SK-N-SH (cell line): ENCODE data around the gene FJX1. TPM values are rescaled to one million over a fixed set of nuclear protein-coding genes. Genes with fewer than 3 reads are reported as not detected.

ENCODE experiments used
- CTCF ChIA-PET: fragments of 300-600, 350-600 bp; formaldehyde crosslinking; extraction: SDS; loops from one replicate; lab custom pipeline; 2021; lab: Yijun Ruan, JAX
- POLR2A ChIA-PET: fragments of 350-600 bp; sonication (Branson Sonifier 250); formaldehyde crosslinking; extraction: SDS; loops from one replicate; lab custom pipeline; 2020; ENCODE audit warnings: antibody characterized with exemption, inconsistent platforms; lab: Yijun Ruan, JAX
- DNase-seq: peaks from one replicate; pipeline ENCODE4 v3.0.0; 2012
- H2AFZ ChIP-seq: fragments of 200-600 bp; sonication (generic); 2 replicates; pipeline ENCODE4 v1.8.1; 2016; ENCODE audit warnings: antibody characterized with exemption, mild to moderate bottlenecking, low read depth
- H3F3A ChIP-seq: fragments of 200-600 bp; sonication (generic); replicated peaks from 2 replicates; pipeline ENCODE3; 2016; ENCODE audit warnings: antibody characterized with exemption, mild to moderate bottlenecking; ENCODE audit not compliant: insufficient read depth
- H3K27ac ChIP-seq, 2 experiments: fragments of 200-500 bp in 1 of 2; fragments of 200-600 bp in 1 of 2; sonication (Bioruptor generic) in 1 of 2; sonication (generic), shearing (Covaris generic) in 1 of 2; 2 replicates each; pipeline versions ENCODE4 v1.5.1 to v1.6.1; 2014 to 2016; ENCODE audit warnings: low read depth in 2 of 2, inconsistent platforms in 1 of 2, low read length in 1 of 2, mild to moderate bottlenecking in 1 of 2, mixed read lengths in 1 of 2
- H3K27me3 ChIP-seq: fragments of 200-600 bp; sonication (generic), shearing (Covaris generic); 2 replicates; pipeline ENCODE4 v1.6.1; 2016; ENCODE audit warnings: mixed run types; ENCODE audit not compliant: insufficient read depth
- H3K36me3 ChIP-seq, 2 experiments: fragments of 200-500 bp in 1 of 2; fragments of 200-600 bp in 1 of 2; sonication (Bioruptor generic) in 1 of 2; sonication (generic) in 1 of 2; replicated peaks in 1 of 2; 2 replicates each; pipeline versions ENCODE3 to v1.5.1; 2014 to 2016; ENCODE audit warnings: low read length in 1 of 2, mild to moderate bottlenecking in 1 of 2; ENCODE audit not compliant: insufficient read depth in 2 of 2, control insufficient read depth in 1 of 2
- H3K4me1 ChIP-seq, 2 experiments: fragments of 200-500 bp in 1 of 2; fragments of 200-600 bp in 1 of 2; sonication (Bioruptor generic) in 1 of 2; sonication (generic), shearing (Covaris generic) in 1 of 2; 2 replicates each; pipeline versions ENCODE4 v1.5.1 to v1.6.1; 2014 to 2016; ENCODE audit warnings: low read depth in 1 of 2, low read length in 1 of 2, mixed run types in 1 of 2; ENCODE audit not compliant: insufficient read depth in 2 of 2, control insufficient read depth in 1 of 2
- H3K4me2 ChIP-seq: fragments of 200-600 bp; sonication (generic), shearing (Covaris generic); 2 replicates; pipeline ENCODE4 v1.6.1; 2017; ENCODE audit warnings: mixed run types
- H3K4me3 ChIP-seq, 2 experiments: fragments of 200-500 bp in 1 of 2; fragments of 200-600 bp in 1 of 2; sonication (Bioruptor generic) in 1 of 2; sonication (generic), shearing (Covaris generic) in 1 of 2; 2 replicates each; pipeline versions ENCODE4 v1.5.1 to v1.8.1; 2014 to 2016; ENCODE audit warnings: low read depth in 2 of 2, inconsistent platforms in 1 of 2, low read length in 1 of 2, mild to moderate bottlenecking in 1 of 2, mixed read lengths in 1 of 2, moderate library complexity in 1 of 2
- H3K79me2 ChIP-seq: fragments of 200-600 bp; sonication (generic); 2 replicates; pipeline ENCODE4 v1.8.1; 2017; ENCODE audit warnings: mild to moderate bottlenecking; ENCODE audit not compliant: insufficient read depth
- H3K9ac ChIP-seq: fragments of 200-600 bp; sonication (generic); 2 replicates; pipeline ENCODE4 v1.6.1; 2017; ENCODE audit warnings: mixed run types
- H3K9me2 ChIP-seq: fragments of 200-600 bp; sonication (generic); 2 replicates; pipeline ENCODE4 v1.6.1; 2017; ENCODE audit warnings: mixed run types
- H3K9me3 ChIP-seq: fragments of 200-600 bp; sonication (generic); 2 replicates; pipeline ENCODE4 v1.6.1; 2017; ENCODE audit warnings: mixed run types, mild to moderate bottlenecking, moderate library complexity
- H4K20me1 ChIP-seq: fragments of 200-600 bp; sonication (generic); 2 replicates; pipeline ENCODE4 v1.6.1; 2017; ENCODE audit warnings: mild to moderate bottlenecking, mixed run types; ENCODE audit not compliant: insufficient read depth
- ELF1 ChIP-seq: IDR thresholded peaks from 2 replicates; pipeline ENCODE4 v1.4.0; 2012
- FOSL2 ChIP-seq: IDR thresholded peaks from 2 replicates; pipeline ENCODE4 v1.4.0; 2012; ENCODE audit warnings: low read depth, mild to moderate bottlenecking, moderate library complexity, borderline replicate concordance
- FOXJ3 ChIP-seq: sonication (generic); formaldehyde crosslinking; IDR thresholded peaks from 2 replicates; pipeline ENCODE4 v1.5.1; 2020; ENCODE audit warnings: mild to moderate bottlenecking, missing genetic modification reagents
- FOXM1 ChIP-seq: IDR thresholded peaks from 2 replicates; pipeline ENCODE4 v1.4.0; 2012; ENCODE audit warnings: low read depth, mild to moderate bottlenecking
- MEF2A ChIP-seq: IDR thresholded peaks from 2 replicates; pipeline ENCODE4 v1.4.0; 2012; ENCODE audit warnings: low read depth, borderline replicate concordance
- PBX3 ChIP-seq: IDR thresholded peaks from 2 replicates; pipeline ENCODE4; 2012
- RCOR1 ChIP-seq: fragments of 150-350 bp; IDR thresholded peaks from 2 replicates; pipeline ENCODE4 v1.6.1; 2017; ENCODE audit warnings: antibody characterized with exemption, low read length
- SIN3A ChIP-seq: IDR thresholded peaks from 2 replicates; pipeline ENCODE4 v1.6.1; 2012; ENCODE audit warnings: low read depth, mild to moderate bottlenecking, low read length, moderate library complexity, borderline replicate concordance
- SMC3 ChIP-seq: IDR thresholded peaks from 2 replicates; pipeline ENCODE4 v1.6.1; 2012; ENCODE audit warnings: low read depth, low read length, improper control_type of control experiment
- TCF12 ChIP-seq: IDR thresholded peaks from 2 replicates; pipeline ENCODE4 v1.4.0; 2012
- TEAD4 ChIP-seq: IDR thresholded peaks from 2 replicates; pipeline ENCODE4 v1.4.0; 2012; ENCODE audit warnings: mild to moderate bottlenecking, borderline replicate concordance; ENCODE audit not compliant: insufficient read depth
- ZBTB33 ChIP-seq: IDR thresholded peaks from 2 replicates; pipeline ENCODE4 v1.4.0; 2012; ENCODE audit warnings: low read depth, borderline replicate concordance
- WGBS: methylation state at CpG from one replicate; pipeline ENCODE4 v1.1.6; 2017; ENCODE audit warnings: low lambda C conversion rate; 5-methylcytosine and 5-hydroxymethylcytosine counted together
- polyA plus RNA-seq, 3 experiments: library from polyadenylated mRNA; depleted of rRNA; stranded (reverse); fragments of >200 nt; gene quantifications; 2 replicates each; pipeline ENCODE4 v1.2.3, GENCODE V29; 2012
- TF ChIP-seq, protein P1 (sequence below): fragments of 150-350 bp; IDR thresholded peaks from 2 replicates; pipeline ENCODE4 v1.6.1; 2016; ENCODE audit warnings: mild to moderate bottlenecking, low read depth, low read length
- TF ChIP-seq, protein P2 (sequence below): fragments of 150-350 bp; IDR thresholded peaks from 2 replicates; pipeline ENCODE4 v1.6.1; 2017; ENCODE audit warnings: antibody characterized with exemption, low read length, low read depth, borderline replicate concordance
- TF ChIP-seq, protein P3 (sequence below): fragments of 200-600 bp; sonication (generic); IDR thresholded peaks from 2 replicates; pipeline ENCODE4 v1.6.1; 2017; ENCODE audit warnings: antibody characterized with exemption, mild to moderate bottlenecking, moderate library complexity

FJX1 gene
- polyA plus RNA-seq, 1 of the 3 experiments (the other 2 are of a cell fraction): 34.5 TPM

DNA sequence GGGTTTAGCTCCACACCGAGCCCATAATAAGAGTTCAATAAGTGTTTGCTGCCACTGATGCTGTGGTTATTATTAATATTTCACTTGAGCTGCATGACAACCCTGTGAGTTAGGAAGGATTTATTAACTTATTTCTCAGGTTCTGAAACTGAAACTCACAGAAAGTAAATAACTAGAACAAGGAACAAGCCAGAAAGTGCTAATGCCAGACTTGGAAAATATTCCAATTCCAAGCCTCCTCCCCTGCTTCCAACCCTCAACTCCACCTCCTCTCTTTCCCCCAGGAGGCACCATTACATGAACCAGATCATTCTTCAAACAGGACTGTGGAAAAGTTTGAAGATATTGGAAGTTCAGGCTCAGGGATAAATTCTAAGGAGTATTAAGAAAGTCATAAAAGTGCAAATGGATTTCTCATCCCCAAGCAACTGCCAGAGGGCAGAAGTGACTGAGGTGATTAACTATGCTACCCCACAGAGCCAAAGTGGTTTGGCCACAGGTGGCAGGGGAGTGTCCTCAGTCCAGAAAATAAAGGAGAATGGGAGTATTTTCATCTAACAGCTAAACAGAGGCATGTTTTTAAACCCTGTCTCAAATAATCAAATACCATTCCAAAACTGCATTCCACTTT lies 3.2 kb upstream of the FJX1 start:
- H3K9me2 ChIP-seq: no peaks in the 10 kb centered on the region
- no peak overlapping the region for H3K4me2 ChIP-seq
- no peaks in the 10 kb centered on the region for H3K36me3 ChIP-seq
- 69% methylated on average over 1 of the region's 1 CpG for WGBS
- CTCF ChIA-PET: interaction anchor here (0.7 to 3.1 kb wide), 19 partner anchors 9 to 864 kb away, joined by 3 to 34 read pairs (median 4); no protein-coding TSS in a partner anchor
- H4K20me1 ChIP-seq: no peaks in the 10 kb centered on the region
- no peak for DNase-seq
- POLR2A ChIA-PET: interaction anchor here (0.6 kb wide), 1 partner anchor 651 kb away, joined by 3 read pairs; no protein-coding TSS in a partner anchor
- no peak overlapping the region for H3K27ac ChIP-seq
- TF ChIP-seq, protein P1, sequence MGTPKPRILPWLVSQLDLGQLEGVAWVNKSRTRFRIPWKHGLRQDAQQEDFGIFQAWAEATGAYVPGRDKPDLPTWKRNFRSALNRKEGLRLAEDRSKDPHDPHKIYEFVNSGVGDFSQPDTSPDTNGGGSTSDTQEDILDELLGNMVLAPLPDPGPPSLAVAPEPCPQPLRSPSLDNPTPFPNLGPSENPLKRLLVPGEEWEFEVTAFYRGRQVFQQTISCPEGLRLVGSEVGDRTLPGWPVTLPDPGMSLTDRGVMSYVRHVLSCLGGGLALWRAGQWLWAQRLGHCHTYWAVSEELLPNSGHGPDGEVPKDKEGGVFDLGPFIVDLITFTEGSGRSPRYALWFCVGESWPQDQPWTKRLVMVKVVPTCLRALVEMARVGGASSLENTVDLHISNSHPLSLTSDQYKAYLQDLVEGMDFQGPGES: no peak
- TF ChIP-seq, protein P2, sequence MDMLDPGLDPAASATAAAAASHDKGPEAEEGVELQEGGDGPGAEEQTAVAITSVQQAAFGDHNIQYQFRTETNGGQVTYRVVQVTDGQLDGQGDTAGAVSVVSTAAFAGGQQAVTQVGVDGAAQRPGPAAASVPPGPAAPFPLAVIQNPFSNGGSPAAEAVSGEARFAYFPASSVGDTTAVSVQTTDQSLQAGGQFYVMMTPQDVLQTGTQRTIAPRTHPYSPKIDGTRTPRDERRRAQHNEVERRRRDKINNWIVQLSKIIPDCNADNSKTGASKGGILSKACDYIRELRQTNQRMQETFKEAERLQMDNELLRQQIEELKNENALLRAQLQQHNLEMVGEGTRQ: no peak
- TF ChIP-seq SIN3A: no peak
- no peak for TF ChIP-seq FOXJ3
- no peak for TF ChIP-seq ZBTB33
- no peak for TF ChIP-seq FOSL2
- TF ChIP-seq RCOR1: no peak
- no peak for TF ChIP-seq ELF1
- no peak for TF ChIP-seq TEAD4
- no peak for TF ChIP-seq SMC3
- TF ChIP-seq FOXM1: no peak
- TF ChIP-seq TCF12: no peak
- TF ChIP-seq MEF2A: no peak
- TF ChIP-seq PBX3: no peak
- TF ChIP-seq, protein P3, sequence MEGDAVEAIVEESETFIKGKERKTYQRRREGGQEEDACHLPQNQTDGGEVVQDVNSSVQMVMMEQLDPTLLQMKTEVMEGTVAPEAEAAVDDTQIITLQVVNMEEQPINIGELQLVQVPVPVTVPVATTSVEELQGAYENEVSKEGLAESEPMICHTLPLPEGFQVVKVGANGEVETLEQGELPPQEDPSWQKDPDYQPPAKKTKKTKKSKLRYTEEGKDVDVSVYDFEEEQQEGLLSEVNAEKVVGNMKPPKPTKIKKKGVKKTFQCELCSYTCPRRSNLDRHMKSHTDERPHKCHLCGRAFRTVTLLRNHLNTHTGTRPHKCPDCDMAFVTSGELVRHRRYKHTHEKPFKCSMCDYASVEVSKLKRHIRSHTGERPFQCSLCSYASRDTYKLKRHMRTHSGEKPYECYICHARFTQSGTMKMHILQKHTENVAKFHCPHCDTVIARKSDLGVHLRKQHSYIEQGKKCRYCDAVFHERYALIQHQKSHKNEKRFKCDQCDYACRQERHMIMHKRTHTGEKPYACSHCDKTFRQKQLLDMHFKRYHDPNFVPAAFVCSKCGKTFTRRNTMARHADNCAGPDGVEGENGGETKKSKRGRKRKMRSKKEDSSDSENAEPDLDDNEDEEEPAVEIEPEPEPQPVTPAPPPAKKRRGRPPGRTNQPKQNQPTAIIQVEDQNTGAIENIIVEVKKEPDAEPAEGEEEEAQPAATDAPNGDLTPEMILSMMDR: no peak
- peaks cover 13% of the 10 kb centered on the region for H3K79me2 ChIP-seq
- H3K4me3 ChIP-seq: no peak overlapping the region
- H3K9ac ChIP-seq: no peak overlapping the region
- H3K27me3 ChIP-seq: no peaks in the 10 kb centered on the region
- H3K9me3 ChIP-seq: no peaks in the 10 kb centered on the region
- no peak overlapping the region for H2AFZ ChIP-seq
- peaks cover 12% of the 10 kb centered on the region for H3F3A ChIP-seq
- H3K4me1 ChIP-seq: peaks cover 17 to 28% of the 10 kb centered on the region in 2 experiments
